GM19023 (cell line): ENCODE results near the gene EPHB1.

Experiments used
- ATAC-seq: cut with Tn5 transposase; IDR thresholded peaks from one replicate; pipeline ENCODE4 v1.9.1; 2021; ENCODE audit warnings: mild to moderate bottlenecking, moderate library complexity; ENCODE audit not compliant: unreplicated experiment

The EPHB1 gene

GRCh38 chr3:134794950-134795745 is at the start of gene EPHB1:
Gene EPHB1, plus strand, starts transcription at chr3:134795260.
- peak; percentile 75 for ATAC-seq

GRCh38 chr3:134748698-134749097 is 46.4 kb upstream of the EPHB1 start:
- ATAC-seq: no peak

GRCh38 chr3:134749174-134749573 is 45.9 kb upstream of the EPHB1 start:
- ATAC-seq: no peak

DNA sequence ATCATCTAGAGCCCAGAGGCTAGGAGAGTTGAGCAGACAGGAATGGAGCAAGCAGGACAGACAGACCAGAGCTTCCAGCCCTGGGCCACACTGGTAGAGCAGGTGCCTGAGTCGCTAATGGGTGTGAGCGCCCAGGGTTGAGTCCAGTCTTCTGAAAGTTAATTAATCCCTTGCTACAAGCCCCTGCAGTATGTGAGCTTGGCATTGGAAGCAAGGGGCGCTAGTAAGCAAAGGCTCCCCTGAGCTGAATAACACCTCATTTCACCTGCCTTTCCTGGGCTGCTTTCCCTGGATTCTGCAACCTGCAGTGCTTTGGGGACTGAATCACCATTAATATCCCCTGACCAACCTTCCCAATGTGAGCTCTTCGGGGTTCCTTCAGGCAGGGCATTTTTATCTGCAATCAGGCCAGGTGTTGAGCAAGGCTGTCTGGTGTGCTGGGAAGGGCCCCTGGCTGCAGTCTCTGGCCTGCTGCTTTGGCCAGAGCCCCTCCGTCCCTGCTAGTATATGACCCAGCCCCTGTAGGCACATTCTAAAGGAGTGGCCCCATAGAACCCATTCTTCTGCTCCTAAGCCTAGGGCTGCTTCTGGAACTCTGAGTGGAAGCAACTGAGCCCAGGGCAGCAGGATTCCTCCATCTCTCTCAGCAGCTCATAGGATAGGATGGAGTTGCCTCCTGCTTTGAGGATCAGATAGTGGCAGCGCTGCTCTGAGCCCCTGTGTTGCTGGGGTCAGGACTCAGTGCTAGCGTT is 45.1 kb upstream of the EPHB1 start:
- ATAC-seq: no peak

DNA sequence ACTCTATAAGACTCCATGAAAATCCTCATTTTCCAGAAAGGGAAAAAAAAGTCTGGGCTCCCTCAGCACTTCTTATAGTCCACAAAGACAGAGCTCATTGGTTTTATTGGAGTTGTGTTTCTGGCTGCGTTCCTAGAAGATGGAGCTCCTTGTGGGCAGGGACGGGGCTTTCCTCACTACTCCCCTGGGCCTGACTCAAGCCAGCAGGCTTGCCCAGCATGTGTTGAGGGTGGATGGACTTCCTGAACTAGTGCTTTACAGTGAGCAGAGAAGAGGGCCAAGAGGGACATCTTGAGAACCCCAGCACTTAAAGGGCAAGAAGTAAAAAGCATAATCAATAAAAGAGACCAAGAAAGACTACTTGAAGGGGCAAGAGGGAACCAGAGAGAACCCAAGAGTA is 43.2 kb upstream of the EPHB1 start:
- ATAC-seq: no peak

- ATAC-seq: no peak
Observed at GRCh38 chr3:134752761-134753461, 42.1 kb upstream of the EPHB1 start.

GRCh38 chr3:134753999-134754742 is 40.9 kb upstream of the EPHB1 start:
- no peak for ATAC-seq

DNA sequence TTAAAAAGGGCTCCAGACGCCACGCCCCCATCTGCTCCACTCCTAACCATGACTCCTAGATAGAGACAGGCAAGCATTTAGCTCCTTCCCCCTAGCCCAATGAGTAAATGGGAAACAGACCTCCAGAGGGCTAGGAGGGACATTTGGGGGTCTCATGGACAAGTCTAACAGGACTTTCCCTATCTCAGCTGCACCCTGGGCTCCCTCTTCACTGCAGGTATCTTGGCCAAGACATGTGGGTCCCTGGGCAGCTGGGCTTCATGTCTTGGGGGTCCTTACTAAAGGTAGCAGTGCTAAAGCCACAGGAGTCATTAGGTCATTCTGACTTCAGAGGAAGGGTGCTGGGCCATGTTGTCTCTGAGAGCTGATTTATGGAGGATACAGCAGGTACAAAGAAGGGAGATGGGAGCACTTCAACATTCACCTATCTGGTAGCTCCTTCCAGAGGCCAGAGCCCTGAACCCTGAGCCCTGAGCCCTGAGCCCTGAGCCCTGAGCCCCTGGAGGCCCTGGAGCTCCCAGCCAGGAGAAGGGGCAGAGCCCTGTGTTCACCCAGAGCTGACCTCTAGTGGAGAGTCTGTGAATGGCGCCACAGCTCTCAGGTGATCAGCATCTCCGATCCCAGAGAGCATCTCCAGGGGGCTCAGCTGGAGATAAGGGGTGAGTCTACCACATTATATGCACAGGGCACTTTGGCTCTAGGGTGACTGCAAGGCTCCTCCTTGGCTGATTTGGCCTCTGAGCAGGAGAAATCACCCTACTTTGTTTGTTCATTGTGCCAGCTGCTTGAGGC is 40.1 kb upstream of the EPHB1 start:
- peak; percentile 83 for ATAC-seq

- ATAC-seq: no peak
Observed at GRCh38 chr3:134755821-134756220, 39.2 kb upstream of the EPHB1 start.

DNA sequence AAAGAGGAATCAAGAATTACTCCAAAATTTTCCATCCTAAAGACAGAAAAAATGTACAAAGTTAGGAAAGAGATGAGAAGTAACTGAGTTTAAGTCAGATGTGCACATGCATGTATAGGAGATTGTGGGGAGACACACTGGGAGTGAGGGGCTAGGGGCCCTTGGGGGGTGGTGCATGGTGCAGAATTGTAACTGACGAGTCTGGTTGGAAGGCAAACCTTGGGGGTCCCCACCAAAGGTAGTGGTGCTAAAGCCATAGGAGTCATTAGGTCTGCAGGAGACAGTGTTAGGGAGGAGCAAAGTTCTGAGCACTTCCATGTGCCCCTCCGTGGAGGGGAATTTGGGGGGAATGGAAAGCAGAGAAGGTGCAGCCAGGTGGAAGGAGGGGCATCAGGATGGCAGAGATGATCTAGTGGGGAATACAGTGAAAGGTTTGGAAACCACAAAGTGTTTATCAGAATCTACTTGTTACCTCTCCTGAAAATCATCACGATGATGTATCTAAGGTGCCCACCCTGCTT is 37.5 kb upstream of the EPHB1 start:
- no peak for ATAC-seq

DNA sequence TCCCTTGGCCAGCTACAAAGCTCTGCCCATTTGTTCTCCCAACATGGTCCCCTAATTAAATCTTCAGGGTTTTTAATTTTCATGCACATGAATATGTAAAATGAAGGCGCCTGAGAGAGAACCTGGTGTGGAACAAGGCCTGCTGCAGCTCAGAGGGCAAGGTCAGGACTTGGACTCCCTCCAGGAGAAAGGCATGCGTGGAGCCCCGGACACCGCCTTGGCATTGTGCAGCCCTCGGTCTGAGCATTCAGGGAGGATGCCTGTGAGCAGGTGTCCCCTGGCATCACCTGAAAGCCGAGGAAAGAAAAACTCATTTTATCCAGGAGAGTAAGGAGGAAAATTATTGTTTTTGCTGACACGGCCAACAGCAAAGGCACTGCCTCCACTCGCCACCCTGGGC is 33.8 kb upstream of the EPHB1 start:
- ATAC-seq: no peak

GRCh38 chr3:134762016-134762415 is 33.0 kb upstream of the EPHB1 start:
- no peak for ATAC-seq

DNA sequence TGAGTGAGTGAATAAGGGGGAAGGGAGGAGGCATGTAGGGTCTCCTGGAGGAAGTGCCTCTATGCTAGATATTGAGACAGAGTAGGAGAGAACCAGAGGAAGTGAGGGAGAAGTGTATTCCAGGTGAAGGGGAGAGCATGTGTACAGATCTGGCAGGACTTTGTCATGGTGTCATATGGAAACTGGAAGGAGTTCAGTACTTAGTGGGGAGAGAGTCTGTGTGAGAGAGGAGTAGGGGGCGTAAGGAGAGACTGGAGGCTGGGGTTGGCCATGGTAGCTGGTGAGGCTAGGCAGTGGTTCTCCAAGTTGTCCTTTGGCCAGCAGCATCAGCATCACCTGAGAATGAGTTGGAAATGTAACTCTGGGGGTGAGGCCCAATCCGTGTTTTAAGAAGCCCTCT is 29.6 kb upstream of the EPHB1 start:
- ATAC-seq: no peak

DNA sequence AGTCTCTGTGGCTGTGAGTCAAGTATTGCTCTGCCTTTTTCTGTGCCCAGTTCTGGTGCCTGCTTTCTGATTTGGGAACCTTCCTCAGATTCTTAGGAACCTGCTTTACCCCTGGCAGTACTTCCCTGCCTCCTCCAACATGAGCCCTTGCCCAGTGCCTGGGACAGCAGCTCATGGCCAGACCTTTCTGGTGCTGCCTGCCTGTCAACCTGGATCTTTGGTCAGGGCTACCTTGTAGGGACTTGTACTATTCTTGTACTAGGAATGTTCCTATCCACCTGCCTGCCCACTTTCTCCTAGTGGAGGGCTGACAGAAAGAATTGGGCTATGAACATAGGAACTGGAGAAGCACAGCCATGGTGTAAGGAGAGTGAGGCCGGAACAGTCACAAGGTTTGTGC is 28.8 kb upstream of the EPHB1 start:
- no peak for ATAC-seq

- ATAC-seq: no peak
Observed at GRCh38 chr3:134768116-134768515, 26.9 kb upstream of the EPHB1 start.

DNA sequence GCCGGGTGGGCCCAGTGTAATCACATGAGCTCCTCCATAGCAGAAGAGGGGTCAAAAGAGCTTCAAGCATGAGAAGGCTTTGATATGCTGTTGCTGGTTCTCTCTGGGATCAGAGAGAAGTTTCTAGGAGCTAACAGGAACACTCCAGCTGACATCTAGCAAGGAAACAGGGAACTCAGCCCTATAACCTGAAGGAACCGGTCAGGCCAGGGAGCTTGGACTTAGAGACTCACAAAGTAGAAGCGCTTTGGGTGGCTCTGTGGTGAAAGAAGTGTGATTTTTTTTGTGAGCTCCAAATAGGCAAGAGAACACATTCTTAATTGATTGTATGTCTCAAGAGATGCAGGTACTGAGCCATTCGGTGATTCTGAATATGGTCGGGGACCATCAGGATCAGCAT is 26.2 kb upstream of the EPHB1 start:
- no peak for ATAC-seq

GRCh38 chr3:134769287-134769868 is 25.7 kb upstream of the EPHB1 start:
- no peak for ATAC-seq

- ATAC-seq: no peak
Observed at GRCh38 chr3:134772011-134772410, 23.0 kb upstream of the EPHB1 start.

- no peak for ATAC-seq
Observed at GRCh38 chr3:134772591-134772990, 22.5 kb upstream of the EPHB1 start.

DNA sequence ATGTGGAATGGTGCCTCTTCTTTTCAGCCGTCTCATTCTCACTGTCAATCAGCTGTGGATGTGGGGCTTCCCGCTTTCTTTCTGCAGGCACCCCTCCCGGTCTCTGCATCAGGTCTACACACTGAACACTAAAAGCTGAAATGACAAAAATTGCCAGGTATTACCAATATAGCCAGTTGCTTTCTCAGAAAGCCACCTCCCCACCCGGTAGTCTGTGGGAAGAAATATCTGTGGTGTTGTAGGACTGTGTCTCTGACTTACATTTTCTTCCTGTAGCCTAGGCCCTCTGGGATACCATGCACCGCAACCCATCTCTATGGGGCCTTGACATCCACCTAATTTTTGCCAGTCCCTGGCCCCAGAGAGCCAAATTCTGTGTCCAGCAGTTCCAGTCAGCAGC is 19.2 kb upstream of the EPHB1 start:
- ATAC-seq: no peak
